ENCODE data around the gene SELENOS.

DNA sequence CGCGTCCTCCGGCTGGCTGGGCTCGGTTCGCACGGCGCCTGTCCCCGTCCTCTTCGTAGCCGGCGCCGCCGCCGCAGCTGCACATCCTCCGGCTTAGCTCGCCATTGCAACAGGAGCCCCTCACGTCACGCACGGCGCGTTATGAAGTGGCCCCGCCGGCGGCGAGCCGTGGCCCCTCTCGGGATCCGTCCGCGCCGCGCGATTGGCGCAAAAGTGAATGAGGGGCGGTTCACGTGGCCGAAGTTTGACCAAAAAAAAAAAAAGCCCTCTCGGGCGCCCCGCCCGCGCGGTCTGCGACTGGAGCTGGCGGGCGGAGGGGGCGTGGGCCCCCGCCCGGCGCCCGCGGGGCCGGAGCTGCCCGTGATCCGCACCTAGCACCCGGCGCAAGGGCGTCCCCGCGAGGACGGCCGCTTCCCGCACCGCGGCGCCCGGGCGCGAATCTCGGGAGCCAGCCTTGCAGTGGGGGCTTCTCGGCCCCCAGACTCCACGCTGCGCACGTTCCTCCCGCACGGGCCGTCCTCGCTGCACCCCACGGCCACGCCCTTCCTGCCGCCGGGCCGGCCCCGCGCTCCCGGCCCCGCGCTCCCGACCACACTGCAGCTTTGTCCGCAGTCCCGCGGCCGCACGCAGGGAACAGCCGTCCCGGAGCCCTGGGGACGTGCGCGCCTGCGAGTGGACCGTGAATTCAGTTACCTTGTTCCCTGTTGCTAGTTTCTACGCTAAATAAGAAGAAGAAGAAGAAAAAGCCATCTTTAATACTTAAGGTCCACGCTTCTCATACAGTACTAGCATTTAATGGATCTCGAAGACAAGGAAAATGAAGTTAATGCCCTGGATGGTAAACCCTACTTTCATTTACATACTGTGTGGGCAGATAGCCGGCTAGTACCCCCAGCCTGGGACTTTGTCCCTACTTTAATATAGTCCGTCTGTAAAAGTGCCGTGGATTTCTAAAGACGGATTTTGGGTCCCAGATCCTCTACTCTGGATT lies 25.2 kb downstream of the SELENOS start, which contains the start of gene CHSY1:
- TF ChIP-seq, protein P1, sequence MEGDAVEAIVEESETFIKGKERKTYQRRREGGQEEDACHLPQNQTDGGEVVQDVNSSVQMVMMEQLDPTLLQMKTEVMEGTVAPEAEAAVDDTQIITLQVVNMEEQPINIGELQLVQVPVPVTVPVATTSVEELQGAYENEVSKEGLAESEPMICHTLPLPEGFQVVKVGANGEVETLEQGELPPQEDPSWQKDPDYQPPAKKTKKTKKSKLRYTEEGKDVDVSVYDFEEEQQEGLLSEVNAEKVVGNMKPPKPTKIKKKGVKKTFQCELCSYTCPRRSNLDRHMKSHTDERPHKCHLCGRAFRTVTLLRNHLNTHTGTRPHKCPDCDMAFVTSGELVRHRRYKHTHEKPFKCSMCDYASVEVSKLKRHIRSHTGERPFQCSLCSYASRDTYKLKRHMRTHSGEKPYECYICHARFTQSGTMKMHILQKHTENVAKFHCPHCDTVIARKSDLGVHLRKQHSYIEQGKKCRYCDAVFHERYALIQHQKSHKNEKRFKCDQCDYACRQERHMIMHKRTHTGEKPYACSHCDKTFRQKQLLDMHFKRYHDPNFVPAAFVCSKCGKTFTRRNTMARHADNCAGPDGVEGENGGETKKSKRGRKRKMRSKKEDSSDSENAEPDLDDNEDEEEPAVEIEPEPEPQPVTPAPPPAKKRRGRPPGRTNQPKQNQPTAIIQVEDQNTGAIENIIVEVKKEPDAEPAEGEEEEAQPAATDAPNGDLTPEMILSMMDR (IDR thresholded peaks at IDR 0.05), result peak in 2 of 3 donors; percentile 23 to 36
- peak; percentile 97 for TF ChIP-seq POLR2A (IDR thresholded peaks at IDR 0.05)
